ENCODE results near the gene DIDO1. TPM values are rescaled to one million over a fixed set of nuclear protein-coding genes. Genes with fewer than 3 reads are reported as not detected.
A peak's percentile ranks its signal among the peaks of the same experiment; 100 is the strongest.

The DIDO1 gene
- total RNA-seq, 1 experiment from 2014 or later: 85.9 TPM

- no peak overlapping the region for H2BK20ac ChIP-seq (ENCODE audit: low read depth, low read length, poor library complexity, severe bottlenecking)
- no peak overlapping the region for H2BK120ac ChIP-seq (ENCODE audit: low read depth, low read length, poor library complexity, severe bottlenecking)
- H3T11ph ChIP-seq (ENCODE audit: low read length): no peak overlapping the region
- no peak overlapping the region for H3K23ac ChIP-seq (ENCODE audit: insufficient read length, low read depth, low read length)
- no peaks in the 10 kb centered on the region for H3K79me2 ChIP-seq (ENCODE audit: insufficient read depth, low read length)
- no peak overlapping the region for H2BK12ac ChIP-seq (ENCODE audit: insufficient read length, low read depth, low read length)
- H3K36me3 Mint-ChIP-seq (ENCODE audit: insufficient read depth in 1 of 3, low read depth in 3 of 3): peaks cover 11 to 54% (median 54%) of the 10 kb centered on the region in 3 experiments; a peak in 6 of 7 replicates
- H3K4me1 Mint-ChIP-seq: peaks cover 10 to 22% of the 10 kb centered on the region in 2 experiments
- H4K91ac ChIP-seq (ENCODE audit: insufficient read length, low read depth, low read length): no peak overlapping the region
- no peak overlapping the region for H2BK5ac ChIP-seq (ENCODE audit: insufficient read length, low read length)
- H3K9ac ChIP-seq (ENCODE audit: extremely low read depth, insufficient read length, low read length): no peak overlapping the region
- H3K4ac ChIP-seq (ENCODE audit: low read depth, low read length): no peak overlapping the region
- no peak overlapping the region for H4K5ac ChIP-seq (ENCODE audit: insufficient read length, low read depth, low read length)
- peak overlapping the region in 1 of 3 experiments; percentile 65; a peak in 1 of 7 replicates for H3K27ac Mint-ChIP-seq
- H3K4me2 ChIP-seq (ENCODE audit: insufficient read depth, insufficient read length, low read length): no peak overlapping the region
- no peaks in the 10 kb centered on the region for H4K20me1 ChIP-seq (ENCODE audit: control insufficient read depth, insufficient read depth, insufficient read length)
- H2AK5ac ChIP-seq (ENCODE audit: insufficient read length, low read length): no peak overlapping the region
- no peaks in the 10 kb centered on the region for H3K27me3 Mint-ChIP-seq (ENCODE audit: low read depth)
- no peak overlapping the region for H3K27ac ChIP-seq (ENCODE audit: insufficient read length, low read depth, low read length)
- no peak overlapping the region for H4K8ac ChIP-seq (replicated peaks; ENCODE audit: insufficient read length, low read depth, low read length)
- H3K23me2 ChIP-seq (ENCODE audit: insufficient read length, low read depth, low read length, poor library complexity, severe bottlenecking): no peaks in the 10 kb centered on the region
- no peak overlapping the region for H3K56ac ChIP-seq (ENCODE audit: insufficient read length, low read depth, low read length)
- no peaks in the 10 kb centered on the region for H3K27me3 ChIP-seq (ENCODE audit: insufficient read depth, low read length)
- no CpG with 5 or more reads among the region's 45 CpGs for WGBS (ENCODE audit: extremely low coverage, insufficient read length, low lambda C conversion rate)
- H3K4me3 Mint-ChIP-seq: no peak overlapping the region
- TF ChIP-seq CTCF (conservative IDR thresholded peaks at IDR 0.05): no peak
- H3K14ac ChIP-seq (ENCODE audit: insufficient read depth, low read length): no peak overlapping the region
- no peak overlapping the region for H2BK15ac ChIP-seq (ENCODE audit: low read depth, low read length)
- no peak overlapping the region for H2AFZ ChIP-seq (ENCODE audit: low read length)
- H3K9me3 ChIP-seq (ENCODE audit: control insufficient read depth, low read depth, low read length): no peaks in the 10 kb centered on the region
- H3K9me3 Mint-ChIP-seq: no peaks in the 10 kb centered on the region
- DNase-seq: peak; percentile 26
- H3K79me1 ChIP-seq (ENCODE audit: insufficient read depth, low read depth, low read length, poor library complexity, severe bottlenecking): no peaks in the 10 kb centered on the region
- no peaks in the 10 kb centered on the region for H3K4me1 ChIP-seq (ENCODE audit: insufficient read depth, low read length)
- no peak overlapping the region for H3K18ac ChIP-seq (ENCODE audit: insufficient read length, low read depth, low read length)
Observed at GRCh38 chr20:62840244-62841197, 85.8 kb downstream of the DIDO1 start.
